Peyer's patch (tissue), 4 donors: Measurements from ENCODE around the gene TYW1. TPM values are rescaled to one million over a fixed set of nuclear protein-coding genes. Genes with fewer than 3 reads are reported as not detected.
"Not testable (repeated sequence)": the region's sequence is repeated elsewhere in the genome, so short reads cannot be mapped to it uniquely, and the experiment has no call there.

ENCODE experiments used
- DNase-seq, 3 donors: peaks; one replicate each; pipeline ENCODE4 v3.0.0-alpha.2; 2017 to 2019
- H3K27ac ChIP-seq, 4 donors: fragments of 200-600 bp; sonication (generic); one replicate each; pipeline ENCODE4 v1.5.1; 2016 to 2019
- H3K27me3 ChIP-seq, 2 donors: fragments of 200-600 bp; sonication (generic); one replicate each; pipeline ENCODE4 v1.5.1; 2019
- H3K36me3 ChIP-seq, 3 donors: fragments of 200-600 bp; sonication (generic); one replicate each; pipeline ENCODE4 v1.5.1; 2016 to 2019
- H3K4me1 ChIP-seq, 4 donors: fragments of 200-600 bp; sonication (generic); one replicate each; pipeline ENCODE4 v1.5.1; 2016 to 2019
- H3K4me3 ChIP-seq, 4 donors: fragments of 200-600 bp; sonication (generic); 1 replicate in 3 of 4; 2 replicates in 1 of 4; pipeline ENCODE4 v1.5.1; 2016 to 2019; ENCODE audit warnings: mild to moderate bottlenecking in 1 of 4
- H3K9me3 ChIP-seq, 4 donors: fragments of 200-600 bp; sonication (generic); one replicate each; pipeline ENCODE4 v1.5.1; 2016 to 2019; ENCODE audit warnings: mild to moderate bottlenecking in 1 of 4
- POLR2A ChIP-seq, 2 donors: fragments of 450-650 bp; IDR thresholded peaks; one replicate each; pipeline ENCODE4 v1.5.1; 2017; ENCODE audit warnings: antibody characterized with exemption in 2 of 2, mild to moderate bottlenecking in 2 of 2, moderate library complexity in 2 of 2
- total RNA-seq, 4 donors: library from RNA; depleted of rRNA; stranded (reverse); fragments of >200 nt; gene quantifications; one replicate each; pipeline ENCODE4 v1.1.0, GENCODE V29; 2016
- TF ChIP-seq, protein P1 (sequence below), 6 experiments: fragments of 450-650 bp in 4 of 6; fragments of 200-600 bp in 2 of 6; sonication (generic) in 1 of 6; IDR thresholded peaks; one replicate each; pipeline ENCODE4 v1.5.1; 2017 to 2019; ENCODE audit warnings: antibody characterized with exemption in 6 of 6, mild to moderate bottlenecking in 3 of 6, moderate library complexity in 1 of 6

Gene TYW1
- total RNA-seq, 4 donors from 2014 or later, result 15.1 to 69.3 (median 27.0) TPM

- no peaks in the 10 kb centered on the region for H3K9me3 ChIP-seq
- TF ChIP-seq, protein P1, sequence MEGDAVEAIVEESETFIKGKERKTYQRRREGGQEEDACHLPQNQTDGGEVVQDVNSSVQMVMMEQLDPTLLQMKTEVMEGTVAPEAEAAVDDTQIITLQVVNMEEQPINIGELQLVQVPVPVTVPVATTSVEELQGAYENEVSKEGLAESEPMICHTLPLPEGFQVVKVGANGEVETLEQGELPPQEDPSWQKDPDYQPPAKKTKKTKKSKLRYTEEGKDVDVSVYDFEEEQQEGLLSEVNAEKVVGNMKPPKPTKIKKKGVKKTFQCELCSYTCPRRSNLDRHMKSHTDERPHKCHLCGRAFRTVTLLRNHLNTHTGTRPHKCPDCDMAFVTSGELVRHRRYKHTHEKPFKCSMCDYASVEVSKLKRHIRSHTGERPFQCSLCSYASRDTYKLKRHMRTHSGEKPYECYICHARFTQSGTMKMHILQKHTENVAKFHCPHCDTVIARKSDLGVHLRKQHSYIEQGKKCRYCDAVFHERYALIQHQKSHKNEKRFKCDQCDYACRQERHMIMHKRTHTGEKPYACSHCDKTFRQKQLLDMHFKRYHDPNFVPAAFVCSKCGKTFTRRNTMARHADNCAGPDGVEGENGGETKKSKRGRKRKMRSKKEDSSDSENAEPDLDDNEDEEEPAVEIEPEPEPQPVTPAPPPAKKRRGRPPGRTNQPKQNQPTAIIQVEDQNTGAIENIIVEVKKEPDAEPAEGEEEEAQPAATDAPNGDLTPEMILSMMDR (IDR thresholded peaks at IDR 0.05), result no peak
- TF ChIP-seq POLR2A (IDR thresholded peaks at IDR 0.05), result no peak
- peak overlapping the region in 1 of 4 donors; percentile 7 for H3K4me3 ChIP-seq
- no peaks in the 10 kb centered on the region for H3K4me1 ChIP-seq
- no peaks in the 10 kb centered on the region for H3K27me3 ChIP-seq
- H3K27ac ChIP-seq, result peak overlapping the region in 2 of 4 donors; percentile 56 to 73
- peak in 1 of 3 donors; percentile 47 for DNase-seq
- no peaks in the 10 kb centered on the region for H3K36me3 ChIP-seq
These were observed 104.3 kb downstream of the TYW1 start for GRCh38 chr7:67100956-67101361.

- H3K27me3 ChIP-seq, H3K27ac ChIP-seq, H3K4me1 ChIP-seq, H3K9me3 ChIP-seq, H3K4me3 ChIP-seq, DNase-seq, H3K36me3 ChIP-seq: not testable (repeated sequence)
These were observed 108.3 kb downstream of the TYW1 start for GRCh38 chr7:67104937-67105336.

GRCh38 chr7:67105377-67105776 lies 108.7 kb downstream of the TYW1 start:
- Histone ChIP-seq H3K4me1 (no peaks in the 10 kb centered on the region), H3K4me3 (no peak overlapping the region), H3K9me3 (no peaks in the 10 kb centered on the region), H3K27ac (no peak overlapping the region), H3K27me3 (no peaks in the 10 kb centered on the region), H3K36me3 (peaks cover 0 to 6% (median 0%) of the 10 kb centered on the region in 3 donors)
- no peak for DNase-seq
- TF ChIP-seq, protein P1 (IDR thresholded peaks at IDR 0.05), result no peak
- TF ChIP-seq POLR2A (IDR thresholded peaks at IDR 0.05), result no peak

- H3K36me3 ChIP-seq, DNase-seq, H3K27me3 ChIP-seq, H3K27ac ChIP-seq, H3K4me1 ChIP-seq, H3K9me3 ChIP-seq, H3K4me3 ChIP-seq: not testable (repeated sequence)
These were observed 109.6 kb downstream of the TYW1 start for GRCh38 chr7:67106255-67106654.

DNA sequence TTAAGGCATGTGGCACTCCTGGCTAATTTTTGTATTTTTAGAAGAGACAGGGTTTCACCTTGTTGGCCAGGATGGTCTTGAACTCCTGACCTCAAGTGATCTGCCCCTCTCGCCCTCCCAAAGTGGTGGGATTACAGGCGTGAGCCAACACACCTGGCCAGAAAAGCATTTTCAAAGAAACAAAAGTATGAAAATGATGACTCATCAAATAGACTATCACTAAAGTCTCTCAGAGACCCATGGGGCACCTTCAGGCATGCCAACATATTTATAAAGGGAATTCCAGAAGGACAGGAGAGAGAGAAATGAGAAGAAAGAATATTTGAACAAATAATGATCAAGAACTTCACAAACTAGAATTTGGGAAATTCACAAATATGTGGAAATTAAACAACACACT lies 114.7 kb downstream of the TYW1 start:
- H3K27me3 ChIP-seq, H3K4me3 ChIP-seq, H3K36me3 ChIP-seq, H3K4me1 ChIP-seq, H3K9me3 ChIP-seq, DNase-seq, H3K27ac ChIP-seq: not testable (repeated sequence)

GRCh38 chr7:67114483-67115246 lies 118.0 kb downstream of the TYW1 start:
- H3K9me3 ChIP-seq, DNase-seq, H3K27me3 ChIP-seq, H3K4me3 ChIP-seq, H3K4me1 ChIP-seq, H3K36me3 ChIP-seq: not testable (repeated sequence)
- peak overlapping the region in 1 of 4 donors; percentile 42 for H3K27ac ChIP-seq

- not testable (repeated sequence) for H3K27me3 ChIP-seq, H3K9me3 ChIP-seq, H3K36me3 ChIP-seq, DNase-seq, H3K27ac ChIP-seq, H3K4me1 ChIP-seq, H3K4me3 ChIP-seq
These were observed 123.9 kb downstream of the TYW1 start for GRCh38 chr7:67120491-67120890.

- not testable (repeated sequence) for H3K4me3 ChIP-seq, H3K27me3 ChIP-seq, DNase-seq, H3K9me3 ChIP-seq, H3K4me1 ChIP-seq, H3K36me3 ChIP-seq
- H3K27ac ChIP-seq, result peak overlapping the region in 1 of 4 donors; percentile 59
These were observed 131.6 kb downstream of the TYW1 start for GRCh38 chr7:67128257-67128656.

DNA sequence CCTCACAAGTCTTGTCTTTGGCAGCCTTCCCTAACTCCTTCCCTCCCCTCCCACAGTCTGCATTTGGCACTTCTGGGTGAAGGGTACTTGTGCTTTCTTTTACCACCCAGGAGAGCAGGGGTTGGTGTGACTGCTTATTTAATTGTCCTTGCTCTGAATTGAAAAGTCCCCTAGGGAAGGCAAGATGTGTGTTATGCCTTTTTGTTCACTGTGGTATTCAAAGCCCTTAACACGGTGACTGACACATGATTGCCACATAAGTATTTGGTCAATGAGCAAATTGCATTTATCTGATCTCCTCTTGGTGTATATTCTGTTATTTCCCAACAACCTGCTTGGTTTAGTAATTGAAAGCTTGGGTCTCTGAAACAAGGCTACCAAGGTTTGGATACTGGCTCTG lies 134.1 kb downstream of the TYW1 start:
- H3K27ac ChIP-seq, H3K4me3 ChIP-seq: not testable (repeated sequence)

DNA sequence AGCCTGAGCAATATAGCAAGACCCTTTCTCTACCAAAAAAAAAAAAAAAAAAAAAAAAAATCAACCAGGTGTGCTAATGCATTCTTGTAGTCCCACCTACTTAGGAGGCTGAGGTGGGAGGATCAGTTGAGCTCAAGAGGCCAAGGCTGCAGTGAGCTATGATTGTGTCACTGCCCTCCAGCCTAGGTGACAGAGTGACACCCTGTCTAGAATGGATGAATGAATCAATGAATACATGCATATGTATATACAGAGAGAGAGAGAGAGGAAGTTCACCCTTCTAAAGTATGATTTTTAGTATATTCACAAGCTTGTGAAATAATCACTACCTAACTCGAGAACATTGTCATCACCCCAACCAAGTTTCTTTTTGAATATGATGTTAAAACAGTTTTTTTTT lies 138.3 kb downstream of the TYW1 start:
- H3K27me3 ChIP-seq, H3K9me3 ChIP-seq, H3K4me3 ChIP-seq, H3K4me1 ChIP-seq, H3K36me3 ChIP-seq, DNase-seq, H3K27ac ChIP-seq: not testable (repeated sequence)

More for the DNA sequence above, 134.1 kb downstream of the TYW1 start:
- H3K27me3 ChIP-seq, H3K9me3 ChIP-seq, DNase-seq, H3K36me3 ChIP-seq, H3K4me1 ChIP-seq: not testable (repeated sequence)

DNA sequence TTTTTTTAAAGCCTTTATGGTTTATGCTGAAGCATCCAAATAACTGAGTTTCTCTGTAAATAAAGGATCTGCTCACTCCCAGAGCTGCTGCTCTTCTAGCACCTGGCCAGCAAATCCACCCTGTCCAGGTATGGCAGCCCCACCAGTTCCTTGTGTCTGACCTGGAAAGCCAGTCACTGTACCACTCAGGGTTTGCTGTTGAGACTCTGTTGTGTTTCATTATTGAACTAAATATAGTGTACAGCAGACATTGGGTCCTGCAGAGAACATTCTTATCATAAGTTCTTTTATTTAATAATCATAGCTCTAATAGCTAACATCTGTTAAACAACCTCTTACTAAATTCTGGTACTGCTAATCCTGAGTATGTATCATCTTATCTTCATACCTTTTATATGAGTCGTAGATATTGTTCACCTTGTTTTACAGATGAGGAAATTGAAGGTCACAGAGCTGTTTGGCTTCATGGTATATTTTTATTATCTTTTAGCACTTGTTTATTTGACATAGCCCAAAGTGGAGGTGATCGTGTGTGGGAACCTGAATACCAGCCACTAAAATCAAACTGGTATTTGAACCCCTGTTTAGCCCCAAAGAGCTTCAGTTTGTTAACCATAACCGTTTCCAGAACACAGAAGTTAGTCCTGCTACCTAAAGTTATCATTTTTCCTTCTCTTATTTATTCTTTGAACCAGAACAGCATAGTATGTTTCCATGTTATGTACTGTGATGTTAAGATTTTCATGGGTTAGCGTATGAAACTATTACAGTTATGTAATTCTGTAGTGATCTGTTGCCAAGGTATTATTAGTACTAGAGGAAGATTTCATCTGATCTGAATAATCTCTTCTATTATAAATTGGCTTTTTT lies 139.2 kb downstream of the TYW1 start:
- not testable (repeated sequence) for H3K4me3 ChIP-seq, H3K27ac ChIP-seq, H3K9me3 ChIP-seq, H3K4me1 ChIP-seq, DNase-seq, H3K27me3 ChIP-seq, H3K36me3 ChIP-seq

DNA sequence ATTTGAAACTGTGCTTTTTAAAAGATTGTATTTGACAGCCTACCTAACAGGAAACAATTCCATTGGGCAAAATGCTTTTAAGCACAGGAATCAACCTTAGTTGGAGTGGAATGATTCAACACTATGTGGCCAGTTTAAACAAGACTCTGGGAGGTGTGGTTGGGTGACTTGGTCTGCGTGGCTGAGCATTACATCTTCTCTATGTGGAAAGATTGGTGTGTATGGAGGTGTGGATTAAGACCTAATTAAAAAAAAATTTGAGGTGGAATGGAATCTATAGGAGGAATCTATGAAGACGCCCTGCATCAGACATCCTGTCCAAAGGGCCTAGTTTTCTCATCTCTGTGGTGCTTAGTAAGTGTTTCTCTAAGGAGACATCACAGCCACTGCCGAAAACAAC lies 140.9 kb downstream of the TYW1 start:
- H3K4me1 ChIP-seq, H3K27ac ChIP-seq, H3K36me3 ChIP-seq, DNase-seq, H3K27me3 ChIP-seq, H3K9me3 ChIP-seq, H3K4me3 ChIP-seq: not testable (repeated sequence)

DNA sequence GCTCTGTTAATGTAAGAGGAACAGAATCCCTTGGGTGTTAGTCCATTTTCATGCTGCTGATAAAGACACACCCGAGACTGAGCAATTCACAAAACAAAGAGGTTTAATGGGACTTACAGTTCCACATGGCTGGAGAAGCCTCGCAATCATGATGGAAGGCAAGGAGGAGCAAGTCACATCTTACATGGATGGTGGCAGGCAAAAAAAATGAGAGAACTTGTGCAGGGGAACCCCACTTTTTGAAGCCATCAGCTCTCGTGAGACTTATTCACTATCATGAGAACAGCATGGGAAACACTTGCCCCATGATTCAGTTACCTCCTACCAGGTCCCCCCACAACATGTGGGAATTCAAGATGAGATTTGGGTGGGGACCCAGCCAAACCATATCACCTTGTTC lies 143.2 kb downstream of the TYW1 start:
- not testable (repeated sequence) for DNase-seq, H3K9me3 ChIP-seq, H3K4me1 ChIP-seq

More for the DNA sequence above, 143.2 kb downstream of the TYW1 start:
- H3K27ac ChIP-seq, H3K4me3 ChIP-seq, H3K36me3 ChIP-seq, H3K27me3 ChIP-seq: not testable (repeated sequence)
